ENCODE measurements around the gene SERINC2.

The SERINC2 gene

DNA sequence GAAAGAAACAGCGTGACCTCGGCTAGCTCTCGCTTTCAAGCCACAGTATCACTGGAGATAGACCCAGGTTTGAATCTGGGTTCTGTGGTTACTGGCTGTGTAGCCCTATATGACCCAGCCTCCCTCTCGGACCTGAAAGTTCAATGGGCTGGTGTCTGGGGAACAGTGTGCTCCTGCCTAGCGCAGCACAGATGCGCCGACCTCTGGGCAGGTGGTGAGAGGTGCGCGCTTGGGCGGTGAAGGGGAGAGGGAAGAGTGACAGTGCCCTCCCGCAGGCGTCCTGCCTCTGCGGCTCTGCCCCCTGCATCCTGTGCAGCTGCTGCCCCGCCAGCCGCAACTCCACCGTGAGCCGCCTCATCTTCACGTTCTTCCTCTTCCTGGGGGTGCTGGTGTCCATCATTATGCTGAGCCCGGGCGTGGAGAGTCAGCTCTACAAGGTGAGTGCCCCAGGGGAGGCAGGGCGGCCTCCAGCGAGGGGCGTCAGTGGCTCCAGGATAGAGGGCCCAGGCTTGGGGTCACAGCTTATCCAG, 10.5 kb downstream of the SERINC2 start:
- Mint-ChIP-seq H3K9me3 (no peaks in the 10 kb centered on the region), H3K4me1 (peaks cover 14% of the 10 kb centered on the region), H3K27me3 (ENCODE audit: low read depth) (no peaks in the 10 kb centered on the region), H3K36me3 (ENCODE audit: low read depth) (peaks cover 4% of the 10 kb centered on the region), H3K4me3 (no peak overlapping the region), H3K27ac (no peak overlapping the region)
- TF ChIP-seq, protein P1, sequence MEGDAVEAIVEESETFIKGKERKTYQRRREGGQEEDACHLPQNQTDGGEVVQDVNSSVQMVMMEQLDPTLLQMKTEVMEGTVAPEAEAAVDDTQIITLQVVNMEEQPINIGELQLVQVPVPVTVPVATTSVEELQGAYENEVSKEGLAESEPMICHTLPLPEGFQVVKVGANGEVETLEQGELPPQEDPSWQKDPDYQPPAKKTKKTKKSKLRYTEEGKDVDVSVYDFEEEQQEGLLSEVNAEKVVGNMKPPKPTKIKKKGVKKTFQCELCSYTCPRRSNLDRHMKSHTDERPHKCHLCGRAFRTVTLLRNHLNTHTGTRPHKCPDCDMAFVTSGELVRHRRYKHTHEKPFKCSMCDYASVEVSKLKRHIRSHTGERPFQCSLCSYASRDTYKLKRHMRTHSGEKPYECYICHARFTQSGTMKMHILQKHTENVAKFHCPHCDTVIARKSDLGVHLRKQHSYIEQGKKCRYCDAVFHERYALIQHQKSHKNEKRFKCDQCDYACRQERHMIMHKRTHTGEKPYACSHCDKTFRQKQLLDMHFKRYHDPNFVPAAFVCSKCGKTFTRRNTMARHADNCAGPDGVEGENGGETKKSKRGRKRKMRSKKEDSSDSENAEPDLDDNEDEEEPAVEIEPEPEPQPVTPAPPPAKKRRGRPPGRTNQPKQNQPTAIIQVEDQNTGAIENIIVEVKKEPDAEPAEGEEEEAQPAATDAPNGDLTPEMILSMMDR (IDR thresholded peaks at IDR 0.05; ENCODE audit: unreplicated experiment in 3 of 3), result no peak

DNA sequence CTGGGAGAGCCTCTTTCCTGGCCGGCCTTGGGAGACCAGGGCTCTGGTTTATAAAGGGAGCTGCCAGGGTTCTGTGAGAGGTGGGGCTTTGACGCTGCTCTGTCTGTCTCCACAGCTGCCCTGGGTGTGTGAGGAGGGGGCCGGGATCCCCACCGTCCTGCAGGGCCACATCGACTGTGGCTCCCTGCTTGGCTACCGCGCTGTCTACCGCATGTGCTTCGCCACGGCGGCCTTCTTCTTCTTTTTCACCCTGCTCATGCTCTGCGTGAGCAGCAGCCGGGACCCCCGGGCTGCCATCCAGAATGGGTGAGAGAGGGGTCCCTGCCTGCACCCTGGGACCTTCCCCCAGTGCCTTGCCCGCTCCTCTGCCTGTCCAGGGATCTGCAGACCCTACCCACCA, 11.6 kb downstream of the SERINC2 start:
- Mint-ChIP-seq H3K36me3 (ENCODE audit: low read depth) (peaks cover 4% of the 10 kb centered on the region), H3K4me3 (no peak overlapping the region)

DNA sequence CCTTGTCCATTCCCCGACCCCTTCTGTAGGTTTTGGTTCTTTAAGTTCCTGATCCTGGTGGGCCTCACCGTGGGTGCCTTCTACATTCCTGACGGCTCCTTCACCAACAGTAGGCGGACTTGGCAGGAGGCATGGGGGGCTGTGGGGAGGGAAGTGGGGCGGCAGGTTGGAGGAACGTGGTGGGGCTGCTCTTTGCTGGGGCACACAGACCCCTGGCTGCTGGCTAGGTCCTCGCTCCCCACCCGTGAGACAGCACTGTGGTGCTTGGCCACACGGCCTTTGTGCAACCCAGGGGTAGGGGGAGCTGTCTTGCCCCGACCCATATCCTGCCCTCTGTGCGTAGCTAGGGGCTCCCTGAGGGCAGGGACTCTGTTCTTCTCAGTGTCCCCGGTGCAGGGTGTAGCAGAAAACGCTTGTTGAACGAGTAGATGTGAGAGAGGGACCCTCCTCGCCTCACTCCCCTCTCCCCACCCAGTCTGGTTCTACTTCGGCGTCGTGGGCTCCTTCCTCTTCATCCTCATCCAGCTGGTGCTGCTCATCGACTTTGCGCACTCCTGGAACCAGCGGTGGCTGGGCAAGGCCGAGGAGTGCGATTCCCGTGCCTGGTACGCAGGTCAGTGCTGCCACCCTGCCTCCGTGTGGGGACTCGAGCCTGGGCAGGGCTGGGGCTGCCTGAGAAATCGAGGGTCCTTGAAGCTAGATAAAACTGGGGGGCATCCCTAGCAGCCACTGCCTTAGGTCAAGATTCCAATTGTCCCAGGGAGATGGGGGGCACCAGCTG, 12.5 kb downstream of the SERINC2 start:
- Mint-ChIP-seq H3K27me3 (ENCODE audit: low read depth) (no peaks in the 10 kb centered on the region), H3K4me3 (no peak overlapping the region), H3K9me3 (no peaks in the 10 kb centered on the region), H3K4me1 (peaks cover 14% of the 10 kb centered on the region), H3K36me3 (ENCODE audit: low read depth) (peaks cover 4% of the 10 kb centered on the region), H3K27ac (no peak overlapping the region)
- TF ChIP-seq, protein P1 (IDR thresholded peaks at IDR 0.05; ENCODE audit: unreplicated experiment in 3 of 3), result no peak

More for the DNA sequence above, 11.6 kb downstream of the SERINC2 start:
- Mint-ChIP-seq H3K27ac (no peak overlapping the region), H3K27me3 (ENCODE audit: low read depth) (no peaks in the 10 kb centered on the region), H3K4me1 (peaks cover 14% of the 10 kb centered on the region), H3K9me3 (no peaks in the 10 kb centered on the region)
- TF ChIP-seq, protein P1 (IDR thresholded peaks at IDR 0.05; ENCODE audit: unreplicated experiment in 3 of 3), result no peak

DNA sequence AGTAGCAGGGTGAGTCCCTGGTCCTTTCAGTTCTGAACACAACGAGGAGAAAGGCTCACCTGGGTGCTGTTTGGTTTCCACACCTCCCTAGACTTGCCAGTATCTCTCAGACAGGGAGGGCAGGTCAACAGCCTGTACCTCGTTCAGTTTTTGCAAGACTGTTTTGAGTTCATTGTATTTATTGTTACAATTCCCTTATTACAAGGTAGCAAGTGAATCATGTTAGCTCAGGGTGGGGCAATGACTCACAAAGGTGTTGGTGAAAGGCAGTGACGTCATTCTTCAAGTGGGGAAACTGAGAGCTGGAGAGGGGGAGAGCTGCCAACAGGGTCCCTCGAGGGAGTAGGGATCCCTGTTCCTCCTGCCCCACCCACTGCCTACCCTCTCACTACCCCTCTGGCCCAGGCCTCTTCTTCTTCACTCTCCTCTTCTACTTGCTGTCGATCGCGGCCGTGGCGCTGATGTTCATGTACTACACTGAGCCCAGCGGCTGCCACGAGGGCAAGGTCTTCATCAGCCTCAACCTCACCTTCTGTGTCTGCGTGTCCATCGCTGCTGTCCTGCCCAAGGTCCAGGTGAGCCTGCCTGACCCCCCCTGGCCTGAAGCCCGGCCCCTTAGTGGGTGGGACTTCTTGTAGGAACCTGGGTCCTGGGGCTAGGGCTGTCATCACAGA, 13.4 kb downstream of the SERINC2 start:
- H3K4me3 Mint-ChIP-seq, result no peak overlapping the region
- peaks cover 15% of the 10 kb centered on the region for H3K4me1 Mint-ChIP-seq
- no peaks in the 10 kb centered on the region for H3K9me3 Mint-ChIP-seq
- no peak overlapping the region for H3K27ac Mint-ChIP-seq
- H3K27me3 Mint-ChIP-seq (ENCODE audit: low read depth), result no peaks in the 10 kb centered on the region
- TF ChIP-seq, protein P1 (IDR thresholded peaks at IDR 0.05; ENCODE audit: unreplicated experiment in 3 of 3), result no peak
- H3K36me3 Mint-ChIP-seq (ENCODE audit: low read depth), result peaks cover 4% of the 10 kb centered on the region

DNA sequence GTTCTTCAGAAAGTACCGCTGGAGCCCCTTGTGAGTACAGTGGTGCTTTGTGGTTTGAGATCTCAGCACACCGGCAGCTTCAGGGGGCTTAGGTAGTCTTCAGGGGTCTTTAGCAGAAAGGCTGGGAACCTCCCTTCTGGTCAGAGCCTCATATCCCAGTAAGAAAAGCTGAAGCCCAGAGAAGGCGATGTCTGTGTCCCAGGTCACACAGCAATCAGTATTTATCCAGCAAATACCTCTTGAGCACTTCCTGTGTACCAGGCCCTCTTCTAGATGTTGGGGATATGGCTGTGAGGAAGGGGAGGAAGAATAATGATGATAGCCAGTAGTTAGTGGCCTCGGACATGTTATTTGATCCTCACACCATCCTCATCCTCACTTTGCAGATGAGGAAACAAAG, 14.3 kb downstream of the SERINC2 start:
- peaks cover 11% of the 10 kb centered on the region for H3K4me1 Mint-ChIP-seq

More for the DNA sequence above, 14.3 kb downstream of the SERINC2 start:
- TF ChIP-seq, protein P1 (IDR thresholded peaks at IDR 0.05; ENCODE audit: unreplicated experiment in 3 of 3), result no peak
- Mint-ChIP-seq H3K27me3 (ENCODE audit: low read depth) (no peaks in the 10 kb centered on the region), H3K27ac (no peak overlapping the region), H3K36me3 (ENCODE audit: low read depth) (peaks cover 6% of the 10 kb centered on the region), H3K4me3 (no peak overlapping the region), H3K9me3 (no peaks in the 10 kb centered on the region)

All from nephron (organoid).